ENCODE results near the gene TSPYL1.

TSPYL1 gene

DNA sequence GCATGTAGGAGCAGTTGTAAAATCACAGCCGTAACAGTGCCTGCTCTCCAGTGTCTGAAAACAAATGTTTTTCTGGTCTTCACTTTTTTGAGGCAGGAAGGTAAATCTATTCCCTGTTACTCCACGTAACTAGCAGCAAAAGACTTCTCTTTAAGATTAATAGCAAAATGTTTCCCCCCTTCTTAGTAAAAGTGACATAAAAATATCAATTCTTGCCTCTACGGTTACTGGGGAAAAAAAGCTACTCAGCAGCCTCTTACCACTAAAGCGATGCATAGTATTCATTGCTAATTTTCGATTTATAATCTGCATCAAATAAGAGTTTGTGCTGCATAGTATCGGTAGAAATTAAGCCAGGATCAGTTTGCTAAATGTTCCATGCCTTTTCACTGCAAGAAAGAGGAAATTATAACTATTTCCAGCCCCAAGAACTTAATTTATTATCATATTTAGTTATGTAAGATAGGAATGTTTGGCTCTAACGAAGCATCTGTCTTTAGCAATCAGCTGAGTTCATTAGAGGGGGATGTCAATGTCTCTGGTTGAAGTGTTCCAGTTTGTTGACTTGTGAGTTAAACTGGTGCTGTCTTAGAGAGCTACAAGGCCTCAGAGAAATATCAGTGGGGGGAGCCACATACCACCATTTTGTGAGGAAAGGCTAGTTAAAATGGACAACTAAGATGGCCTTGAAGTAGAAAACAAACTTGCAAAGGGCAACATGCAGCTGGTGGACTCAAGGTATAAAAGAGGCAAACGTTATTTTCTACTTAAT lies 617 bp upstream of the TSPYL1 start:
- H3K4ac ChIP-seq (ENCODE audit: low read depth, low read length): no peak overlapping the region
- peaks cover 15% of the 10 kb centered on the region for H3K79me2 ChIP-seq (ENCODE audit: control insufficient read depth, insufficient read depth, low read length, poor library complexity)
- no peak overlapping the region for H4K12ac ChIP-seq (ENCODE audit: low read depth, low read length)
- peak overlapping the region; percentile 75 for H3K4me2 ChIP-seq (ENCODE audit: low read length)
- H3K27me3 ChIP-seq (ENCODE audit: insufficient read depth, low read length): no peaks in the 10 kb centered on the region
- H2AFZ ChIP-seq (ENCODE audit: insufficient read depth, low read length, poor library complexity): peak overlapping the region; percentile 56
- H3K27ac ChIP-seq (ENCODE audit: low read depth, low read length): peak overlapping the region; percentile 19
- no peak overlapping the region for H3K23ac ChIP-seq (ENCODE audit: low read length)
- no peak overlapping the region for H4K91ac ChIP-seq (ENCODE audit: low read depth, low read length)
- no peak overlapping the region for H2BK120ac ChIP-seq (ENCODE audit: insufficient read depth, low read length, poor library complexity)
- H4K8ac ChIP-seq (ENCODE audit: low read depth, low read length): peak overlapping the region; percentile 76
- H2BK12ac ChIP-seq (ENCODE audit: low read length): no peak overlapping the region
- no peak overlapping the region for H2BK5ac ChIP-seq (ENCODE audit: low read depth, low read length, poor library complexity)
- H3K18ac ChIP-seq (ENCODE audit: low read length): no peak overlapping the region
- WGBS (ENCODE audit: extremely low coverage, insufficient coverage, insufficient read length): no CpG with 5 or more reads among the region's 8 CpGs
- no peak overlapping the region for H3K14ac ChIP-seq (ENCODE audit: low read length)
- H3K4me3 ChIP-seq (ENCODE audit: low read depth, low read length): peak overlapping the region; percentile 68
- no peak for DNase-seq
- H2AK5ac ChIP-seq (ENCODE audit: low read length): no peak overlapping the region
- H3K9me3 ChIP-seq (ENCODE audit: insufficient read depth, low read depth, low read length): no peaks in the 10 kb centered on the region
- H3K36me3 ChIP-seq (ENCODE audit: control insufficient read depth in 1 of 2, insufficient read depth in 2 of 2, low read length in 2 of 2): peaks cover 0 to 7% of the 10 kb centered on the region in 2 experiments
- peak overlapping the region; percentile 64 for H3K9ac ChIP-seq (ENCODE audit: low read length)
- peaks cover 12 to 14% of the 10 kb centered on the region in 2 experiments for H3K4me1 ChIP-seq (ENCODE audit: control insufficient read depth in 1 of 2, insufficient read depth in 2 of 2, low read length in 2 of 2)
- H3K79me1 ChIP-seq (ENCODE audit: low read length): peaks cover 7% of the 10 kb centered on the region

DNA sequence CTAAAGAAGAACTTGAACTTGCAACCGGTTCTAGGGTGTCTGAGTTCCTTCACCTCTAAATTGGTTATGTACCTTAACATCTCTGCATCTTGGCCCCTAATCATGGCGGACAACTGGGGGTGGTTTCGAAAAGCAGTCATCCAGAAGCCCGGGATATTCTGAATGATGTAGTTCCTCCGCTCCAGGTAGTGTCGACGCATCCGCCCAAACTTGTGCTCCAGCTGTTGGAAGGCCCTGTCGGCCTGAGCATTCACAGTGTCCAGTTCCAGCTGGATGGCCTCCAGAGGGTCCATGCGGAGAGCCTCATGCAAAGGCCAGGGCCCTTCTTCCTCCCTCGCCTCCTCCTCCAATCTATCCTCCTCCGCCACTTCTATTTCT lies 887 bp downstream of the TSPYL1 start:
- Histone ChIP-seq H3K23ac (ENCODE audit: low read length) (no peak overlapping the region), H3K14ac (ENCODE audit: low read length) (no peak overlapping the region), H3K27ac (ENCODE audit: low read depth, low read length) (peak overlapping the region; percentile 70), H2BK120ac (ENCODE audit: insufficient read depth, low read length, poor library complexity) (no peak overlapping the region), H2BK12ac (ENCODE audit: low read length) (no peak overlapping the region), H3K4me1 (ENCODE audit: control insufficient read depth in 1 of 2, insufficient read depth in 2 of 2, low read length in 2 of 2) (peaks cover 12 to 14% of the 10 kb centered on the region in 2 experiments), H2AFZ (ENCODE audit: insufficient read depth, low read length, poor library complexity) (peak overlapping the region; percentile 30), H3K27me3 (ENCODE audit: insufficient read depth, low read length) (no peaks in the 10 kb centered on the region), H3K4ac (ENCODE audit: low read depth, low read length) (peak overlapping the region; percentile 18), H3K4me2 (ENCODE audit: low read length) (peak overlapping the region; percentile 65), H2BK5ac (ENCODE audit: low read depth, low read length, poor library complexity) (peak overlapping the region; percentile 41), H3K18ac (ENCODE audit: low read length) (peak overlapping the region; percentile 13), H3K9me3 (ENCODE audit: insufficient read depth, low read depth, low read length) (no peaks in the 10 kb centered on the region), H4K91ac (ENCODE audit: low read depth, low read length) (no peak overlapping the region), H2AK5ac (ENCODE audit: low read length) (no peak overlapping the region), H4K12ac (ENCODE audit: low read depth, low read length) (peak overlapping the region; percentile 25), H3K4me3 (ENCODE audit: low read depth, low read length) (peak overlapping the region; percentile 94), H3K9ac (ENCODE audit: low read length) (peak overlapping the region; percentile 19), H3K36me3 (ENCODE audit: control insufficient read depth in 1 of 2, insufficient read depth in 2 of 2, low read length in 2 of 2) (peaks cover 3 to 9% of the 10 kb centered on the region in 2 experiments), H4K8ac (ENCODE audit: low read depth, low read length) (peak overlapping the region; percentile 43), H3K79me2 (ENCODE audit: control insufficient read depth, insufficient read depth, low read length, poor library complexity) (peaks cover 15% of the 10 kb centered on the region), H3K79me1 (ENCODE audit: low read length) (peaks cover 7% of the 10 kb centered on the region)
- peak in 1 of 2 donors; percentile 10 for DNase-seq
- no CpG with 5 or more reads among the region's 12 CpGs for WGBS (ENCODE audit: extremely low coverage, insufficient coverage, insufficient read length)

DNA sequence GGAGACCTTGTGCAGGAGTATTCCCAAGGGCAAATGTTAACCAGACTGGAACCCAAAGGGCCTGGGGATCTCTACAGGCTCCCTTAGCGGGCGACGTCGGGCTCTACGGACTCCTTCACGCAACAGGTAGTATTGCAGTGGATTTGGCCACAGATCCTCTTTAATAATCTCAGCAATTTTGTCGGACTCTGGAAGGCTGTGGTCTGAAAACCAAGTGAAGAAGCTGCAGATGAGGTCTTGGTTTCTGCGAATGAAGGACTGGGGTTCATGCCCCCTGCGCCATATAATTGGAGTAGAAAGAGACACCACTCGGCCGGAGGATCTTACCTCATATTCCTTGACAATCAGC lies 1.3 kb downstream of the TSPYL1 start:
- Histone ChIP-seq H4K8ac (ENCODE audit: low read depth, low read length) (no peak overlapping the region), H3K4me2 (ENCODE audit: low read length) (peak overlapping the region; percentile 65), H3K23ac (ENCODE audit: low read length) (no peak overlapping the region), H3K27ac (ENCODE audit: low read depth, low read length) (no peak overlapping the region), H4K91ac (ENCODE audit: low read depth, low read length) (no peak overlapping the region), H3K79me1 (ENCODE audit: low read length) (peaks cover 7% of the 10 kb centered on the region), H4K12ac (ENCODE audit: low read depth, low read length) (no peak overlapping the region), H2BK120ac (ENCODE audit: insufficient read depth, low read length, poor library complexity) (no peak overlapping the region), H3K4me1 (ENCODE audit: control insufficient read depth in 1 of 2, insufficient read depth in 2 of 2, low read length in 2 of 2) (peaks cover 12 to 14% of the 10 kb centered on the region in 2 experiments), H3K4ac (ENCODE audit: low read depth, low read length) (peak overlapping the region; percentile 19), H2BK5ac (ENCODE audit: low read depth, low read length, poor library complexity) (no peak overlapping the region), H3K9me3 (ENCODE audit: insufficient read depth, low read depth, low read length) (no peaks in the 10 kb centered on the region), H2AFZ (ENCODE audit: insufficient read depth, low read length, poor library complexity) (no peak overlapping the region), H3K9ac (ENCODE audit: low read length) (no peak overlapping the region), H3K18ac (ENCODE audit: low read length) (no peak overlapping the region), H2BK12ac (ENCODE audit: low read length) (no peak overlapping the region), H3K79me2 (ENCODE audit: control insufficient read depth, insufficient read depth, low read length, poor library complexity) (peaks cover 15% of the 10 kb centered on the region), H3K27me3 (ENCODE audit: insufficient read depth, low read length) (no peaks in the 10 kb centered on the region), H2AK5ac (ENCODE audit: low read length) (no peak overlapping the region), H3K14ac (ENCODE audit: low read length) (no peak overlapping the region), H3K4me3 (ENCODE audit: low read depth, low read length) (no peak overlapping the region), H3K36me3 (ENCODE audit: control insufficient read depth in 1 of 2, insufficient read depth in 2 of 2, low read length in 2 of 2) (peaks cover 3 to 10% of the 10 kb centered on the region in 2 experiments)
- DNase-seq: no peak
- WGBS (ENCODE audit: extremely low coverage, insufficient coverage, insufficient read length): no CpG with 5 or more reads among the region's 11 CpGs

DNA sequence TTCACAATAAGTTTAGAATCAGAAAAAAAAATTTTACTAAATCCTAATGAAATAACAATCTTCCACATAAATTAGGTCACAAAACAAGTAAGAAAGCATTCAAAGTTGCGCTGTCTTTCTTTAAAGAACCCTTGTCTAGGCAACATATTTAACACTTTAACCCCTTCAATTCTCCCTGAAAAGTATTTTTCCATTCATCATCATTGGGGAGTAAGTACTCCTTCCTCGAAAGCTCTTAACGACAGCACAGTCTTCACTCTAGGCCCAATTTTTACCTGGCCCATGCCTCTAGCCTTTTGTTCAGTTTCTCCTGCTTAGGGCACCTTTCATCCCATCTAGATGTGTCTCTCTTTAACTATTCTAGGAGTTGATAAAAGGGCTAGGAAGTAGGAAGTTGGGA lies 2.6 kb downstream of the TSPYL1 start:
- Histone ChIP-seq H3K14ac (ENCODE audit: low read length) (no peak overlapping the region), H3K18ac (ENCODE audit: low read length) (no peak overlapping the region), H3K4me1 (ENCODE audit: control insufficient read depth in 1 of 2, insufficient read depth in 2 of 2, low read length in 2 of 2) (peaks cover 12 to 14% of the 10 kb centered on the region in 2 experiments), H3K9ac (ENCODE audit: low read length) (no peak overlapping the region), H3K27ac (ENCODE audit: low read depth, low read length) (no peak overlapping the region), H2AFZ (ENCODE audit: insufficient read depth, low read length, poor library complexity) (no peak overlapping the region), H3K4me2 (ENCODE audit: low read length) (peak overlapping the region; percentile 45), H2BK5ac (ENCODE audit: low read depth, low read length, poor library complexity) (no peak overlapping the region), H4K91ac (ENCODE audit: low read depth, low read length) (no peak overlapping the region), H4K12ac (ENCODE audit: low read depth, low read length) (no peak overlapping the region), H2BK12ac (ENCODE audit: low read length) (no peak overlapping the region), H3K9me3 (ENCODE audit: insufficient read depth, low read depth, low read length) (no peaks in the 10 kb centered on the region), H3K4me3 (ENCODE audit: low read depth, low read length) (no peak overlapping the region), H3K79me1 (ENCODE audit: low read length) (peaks cover 7% of the 10 kb centered on the region), H2AK5ac (ENCODE audit: low read length) (no peak overlapping the region), H3K23ac (ENCODE audit: low read length) (no peak overlapping the region), H3K4ac (ENCODE audit: low read depth, low read length) (peak overlapping the region; percentile 59), H3K27me3 (ENCODE audit: insufficient read depth, low read length) (no peaks in the 10 kb centered on the region), H3K79me2 (ENCODE audit: control insufficient read depth, insufficient read depth, low read length, poor library complexity) (peaks cover 15% of the 10 kb centered on the region), H4K8ac (ENCODE audit: low read depth, low read length) (no peak overlapping the region), H3K36me3 (ENCODE audit: control insufficient read depth in 1 of 2, insufficient read depth in 2 of 2, low read length in 2 of 2) (peaks cover 3 to 12% of the 10 kb centered on the region in 2 experiments), H2BK120ac (ENCODE audit: insufficient read depth, low read length, poor library complexity) (no peak overlapping the region)
- no CpG with 5 or more reads among the region's 3 CpGs for WGBS (ENCODE audit: extremely low coverage, insufficient coverage, insufficient read length)
- no peak for DNase-seq

All from trophoblast cell (in vitro differentiated cells and primary cell).